ENCODE measurements around the gene MIS12.

Gene MIS12

DNA sequence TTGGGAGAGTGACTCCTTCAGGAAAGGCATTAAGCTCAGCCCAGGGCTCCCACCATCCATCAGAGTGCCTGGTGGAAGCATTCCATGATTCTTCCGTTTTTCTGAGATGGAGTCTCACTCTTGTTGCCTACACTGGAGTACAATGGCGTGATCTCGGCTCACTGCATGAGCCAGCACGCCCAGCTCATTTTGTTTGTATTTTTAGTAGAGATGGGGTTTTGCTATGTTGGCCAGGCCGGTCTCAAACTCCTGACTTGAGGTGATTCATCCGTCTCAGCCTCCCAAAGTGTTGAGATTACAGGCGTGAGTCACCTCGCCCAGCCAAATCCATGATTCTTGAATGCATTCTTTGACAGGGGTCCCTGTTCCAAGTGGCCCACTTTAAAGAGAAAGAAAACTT, 23.1 kb downstream of the MIS12 start:
- Mint-ChIP-seq H3K4me1 (ENCODE audit: low read depth in 2 of 2) (peaks cover 16 to 29% of the 10 kb centered on the region in 2 donors), H3K4me3 (no peak overlapping the region), H3K36me3 (ENCODE audit: insufficient read depth) (peaks cover 23% of the 10 kb centered on the region), H3K27ac (no peak overlapping the region), H3K27me3 (no peaks in the 10 kb centered on the region), H3K9me3 (peaks cover 7% of the 10 kb centered on the region in 2 donors)
- ATAC-seq (replicated peaks) (no peak), DNase-seq (no peak)

DNA sequence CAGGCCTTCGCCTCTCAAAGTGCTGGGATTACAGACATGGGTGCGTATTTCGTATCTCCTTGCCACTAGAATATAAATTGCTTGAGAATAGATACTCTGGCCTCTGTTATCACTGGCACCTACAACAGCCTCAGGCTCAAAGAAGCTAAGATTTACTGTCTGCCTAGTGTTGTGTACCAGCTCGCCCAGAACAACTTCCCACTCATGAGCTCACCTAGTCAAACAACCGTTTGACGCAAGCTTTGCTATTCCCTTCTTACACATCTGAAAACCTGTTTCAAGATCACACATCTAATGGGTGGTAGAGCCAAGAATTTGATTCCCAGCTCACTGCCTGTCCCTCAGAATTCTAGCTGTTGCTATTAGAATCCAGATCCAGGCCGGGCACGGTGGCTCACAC, 24.4 kb downstream of the MIS12 start:
- H3K36me3 Mint-ChIP-seq (ENCODE audit: insufficient read depth), result peaks cover 26% of the 10 kb centered on the region
- ATAC-seq (replicated peaks) (no peak), DNase-seq (no peak)
- peaks cover 18 to 33% of the 10 kb centered on the region in 2 donors for H3K4me1 Mint-ChIP-seq (ENCODE audit: low read depth in 2 of 2)
- no peak overlapping the region for H3K4me3 Mint-ChIP-seq
- peaks cover 7% of the 10 kb centered on the region in 2 donors for H3K9me3 Mint-ChIP-seq
- no peaks in the 10 kb centered on the region for H3K27me3 Mint-ChIP-seq
- H3K27ac Mint-ChIP-seq, result no peak overlapping the region

DNA sequence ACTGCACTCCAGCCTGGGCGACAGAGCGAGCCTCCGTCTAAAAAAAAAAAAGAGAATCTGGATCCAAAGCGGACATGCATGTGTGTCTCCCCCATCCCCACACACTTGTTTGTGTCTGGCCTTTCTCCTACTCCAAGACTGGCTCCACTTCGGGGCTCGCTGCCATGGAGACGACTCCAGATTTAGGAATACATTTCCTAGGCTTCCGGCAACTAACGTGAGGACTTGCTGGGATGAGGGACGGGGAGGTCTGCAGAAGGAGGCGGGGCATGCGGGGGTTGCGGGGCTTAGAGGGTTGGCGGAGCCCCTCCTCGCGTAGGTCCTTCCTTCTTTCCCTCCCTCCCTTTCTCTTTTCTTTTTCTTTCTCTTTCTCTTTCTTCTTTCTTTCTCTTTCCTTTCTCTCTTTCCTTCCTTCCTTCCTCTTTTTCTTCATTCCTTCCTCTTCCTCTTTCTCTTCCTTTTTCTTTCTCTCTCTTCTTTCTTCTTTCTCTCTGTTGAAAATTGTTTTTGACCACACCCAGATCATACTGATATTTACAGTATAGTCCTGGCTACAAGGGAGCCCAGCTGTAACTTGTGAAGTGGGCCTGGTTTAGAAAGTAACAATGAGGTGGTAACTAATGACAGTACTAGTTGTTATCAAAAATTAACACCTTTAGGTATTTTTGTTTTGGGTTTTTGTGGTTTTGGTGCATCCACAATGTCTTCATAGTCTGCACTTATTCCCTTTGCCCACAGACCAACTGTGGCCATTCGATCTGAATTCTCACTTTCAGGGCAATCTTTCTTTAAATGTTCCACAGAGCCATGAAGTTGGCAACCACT, 25.2 kb downstream of the MIS12 start:
- peak overlapping the region; percentile 4 to 72 for H3K4me3 Mint-ChIP-seq
- peaks cover 28% of the 10 kb centered on the region for H3K36me3 Mint-ChIP-seq (ENCODE audit: insufficient read depth)
- peaks cover 7% of the 10 kb centered on the region in 2 donors for H3K9me3 Mint-ChIP-seq
- ATAC-seq (replicated peaks) (peak; percentile 74), DNase-seq (no peak)
- H3K27ac Mint-ChIP-seq, result peak overlapping the region; percentile 38 to 95
- H3K27me3 Mint-ChIP-seq, result no peaks in the 10 kb centered on the region
- H3K4me1 Mint-ChIP-seq (ENCODE audit: low read depth in 2 of 2), result peaks cover 18 to 33% of the 10 kb centered on the region in 2 donors

GRCh38 chr17:5513628-5514027, 27.3 kb downstream of the MIS12 start:
- Mint-ChIP-seq H3K36me3 (ENCODE audit: insufficient read depth) (peaks cover 40% of the 10 kb centered on the region), H3K4me3 (peak overlapping the region; percentile 48 to 72), H3K27ac (peak overlapping the region; percentile 79 to 95), H3K27me3 (no peaks in the 10 kb centered on the region), H3K9me3 (peaks cover 7% of the 10 kb centered on the region in 2 donors), H3K4me1 (ENCODE audit: low read depth in 2 of 2) (peaks cover 18 to 33% of the 10 kb centered on the region in 2 donors)
- ATAC-seq (replicated peaks), result peak; percentile 86
- peak in 1 of 3 experiments; percentile 18 for DNase-seq

GRCh38 chr17:5514976-5515375, 28.6 kb downstream of the MIS12 start:
- DNase-seq, result no peak
- Mint-ChIP-seq H3K27ac (peak overlapping the region in 1 of 2 donors; percentile 62), H3K36me3 (ENCODE audit: insufficient read depth) (peaks cover 43% of the 10 kb centered on the region), H3K4me1 (ENCODE audit: low read depth in 2 of 2) (peaks cover 18 to 33% of the 10 kb centered on the region in 2 donors), H3K27me3 (no peaks in the 10 kb centered on the region), H3K4me3 (no peak overlapping the region), H3K9me3 (peaks cover 7% of the 10 kb centered on the region in 2 donors)
- ATAC-seq (replicated peaks), result no peak

- peaks cover 7% of the 10 kb centered on the region in 2 donors for H3K9me3 Mint-ChIP-seq
- H3K27me3 Mint-ChIP-seq, result no peaks in the 10 kb centered on the region
- H3K36me3 Mint-ChIP-seq (ENCODE audit: insufficient read depth), result peaks cover 40% of the 10 kb centered on the region
- peaks cover 19 to 33% of the 10 kb centered on the region in 2 donors for H3K4me1 Mint-ChIP-seq (ENCODE audit: low read depth in 2 of 2)
- H3K4me3 Mint-ChIP-seq, result no peak overlapping the region
- ATAC-seq (replicated peaks) (no peak), DNase-seq (no peak)
- H3K27ac Mint-ChIP-seq, result peak overlapping the region in 1 of 2 donors; percentile 62
Measured at GRCh38 chr17:5516060-5516792, 29.9 kb downstream of the MIS12 start.

- Mint-ChIP-seq H3K4me1 (ENCODE audit: low read depth in 2 of 2) (peaks cover 4 to 6% of the 10 kb centered on the region in 2 donors), H3K36me3 (ENCODE audit: insufficient read depth) (peaks cover 70% of the 10 kb centered on the region), H3K27me3 (no peaks in the 10 kb centered on the region), H3K4me3 (no peak overlapping the region), H3K9me3 (no peaks in the 10 kb centered on the region), H3K27ac (peak overlapping the region; percentile 35 to 78)
- DNase-seq (no peak), ATAC-seq (replicated peaks) (no peak)
Measured at GRCh38 chr17:5522476-5522875, 36.1 kb downstream of the MIS12 start.

- Mint-ChIP-seq H3K4me3 (no peak overlapping the region), H3K36me3 (ENCODE audit: insufficient read depth) (peaks cover 68% of the 10 kb centered on the region), H3K27me3 (no peaks in the 10 kb centered on the region), H3K9me3 (no peaks in the 10 kb centered on the region), H3K27ac (peak overlapping the region; percentile 35 to 78), H3K4me1 (ENCODE audit: low read depth in 2 of 2) (peaks cover 4 to 6% of the 10 kb centered on the region in 2 donors)
- DNase-seq (no peak), ATAC-seq (replicated peaks) (no peak)
Measured at GRCh38 chr17:5523249-5523648, 36.9 kb downstream of the MIS12 start.

- H3K36me3 Mint-ChIP-seq (ENCODE audit: insufficient read depth), result peaks cover 78% of the 10 kb centered on the region
- H3K9me3 Mint-ChIP-seq, result no peaks in the 10 kb centered on the region
- DNase-seq, result no peak
- H3K27me3 Mint-ChIP-seq, result no peaks in the 10 kb centered on the region
- peaks cover 3 to 6% of the 10 kb centered on the region in 2 donors for H3K4me1 Mint-ChIP-seq (ENCODE audit: low read depth in 2 of 2)
- ATAC-seq (replicated peaks), result no peak
- no peak overlapping the region for H3K4me3 Mint-ChIP-seq
- H3K27ac Mint-ChIP-seq, result peak overlapping the region in 1 of 2 donors; percentile 75
Measured at GRCh38 chr17:5526821-5527598, 40.6 kb downstream of the MIS12 start.

GRCh38 chr17:5527601-5528250, 41.4 kb downstream of the MIS12 start:
- no peak overlapping the region for H3K4me3 Mint-ChIP-seq
- H3K27me3 Mint-ChIP-seq, result no peaks in the 10 kb centered on the region
- peaks cover 79% of the 10 kb centered on the region for H3K36me3 Mint-ChIP-seq (ENCODE audit: insufficient read depth)
- H3K4me1 Mint-ChIP-seq (ENCODE audit: low read depth in 2 of 2), result peaks cover 2 to 5% of the 10 kb centered on the region in 2 donors
- peak overlapping the region in 1 of 2 donors; percentile 29 for H3K27ac Mint-ChIP-seq
- no peak for ATAC-seq (replicated peaks)
- DNase-seq, result no peak
- H3K9me3 Mint-ChIP-seq, result no peaks in the 10 kb centered on the region

DNA sequence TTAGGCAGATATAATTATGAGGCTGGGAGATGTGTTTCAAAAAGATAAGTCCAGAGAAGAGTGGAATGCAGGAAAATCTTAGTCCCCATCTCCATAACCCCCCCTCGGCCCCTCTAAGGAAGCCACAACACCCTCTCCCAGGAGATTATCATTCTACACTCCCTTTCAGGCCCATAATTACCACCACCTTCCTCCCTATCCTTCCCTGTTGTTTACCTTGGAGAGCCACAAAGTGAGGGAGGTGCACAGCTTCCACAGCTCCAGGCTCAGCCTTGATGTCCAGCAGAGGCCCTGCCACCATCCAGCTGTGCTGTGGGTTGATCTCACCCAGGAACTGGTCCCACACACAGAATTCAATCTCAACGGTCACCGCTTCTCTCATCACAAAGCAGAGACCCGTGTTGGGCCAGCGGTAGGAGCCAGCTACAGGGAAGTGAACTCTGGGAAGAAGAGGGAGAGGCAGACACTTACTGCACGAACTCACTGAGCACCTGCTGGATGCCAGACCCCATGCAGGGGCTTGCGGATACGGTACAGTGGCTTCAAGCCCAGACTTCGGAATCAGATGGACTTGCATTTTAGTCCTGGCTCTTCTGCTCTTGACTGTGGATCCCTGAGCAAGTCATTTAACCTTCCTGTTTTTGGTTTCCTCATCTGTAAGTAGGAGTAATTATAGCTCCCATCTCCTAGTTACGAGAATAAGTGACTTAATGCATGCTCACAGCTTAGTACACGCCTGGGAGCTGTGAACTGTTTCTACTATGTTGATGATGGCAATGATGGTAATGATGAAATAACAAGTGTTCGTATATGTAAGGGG, 44.1 kb downstream of the MIS12 start:
- Mint-ChIP-seq H3K36me3 (ENCODE audit: insufficient read depth) (peaks cover 83% of the 10 kb centered on the region), H3K4me1 (ENCODE audit: low read depth in 2 of 2) (no peaks in the 10 kb centered on the region), H3K27ac (peak overlapping the region in 1 of 2 donors; percentile 82), H3K9me3 (no peaks in the 10 kb centered on the region), H3K27me3 (no peaks in the 10 kb centered on the region), H3K4me3 (no peak overlapping the region)
- ATAC-seq (replicated peaks), result no peak
- DNase-seq, result no peak

DNA sequence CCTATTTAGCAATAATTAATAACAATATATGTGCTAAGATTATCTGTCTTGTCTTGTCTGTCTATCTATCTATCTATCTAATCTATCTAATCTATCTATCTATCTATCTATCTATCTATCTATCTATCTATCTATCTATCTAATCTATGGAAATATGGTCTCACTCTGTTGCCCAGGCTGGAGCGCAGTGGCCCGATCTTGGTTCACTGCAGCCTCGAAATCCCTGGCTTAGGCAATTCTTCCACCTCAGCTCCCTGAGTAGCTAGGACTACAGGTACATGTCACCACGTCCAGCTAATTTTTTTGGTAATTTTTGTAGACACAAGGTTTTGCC, 44.7 kb downstream of the MIS12 start:
- DNase-seq (no peak), ATAC-seq (replicated peaks) (no peak)
- Mint-ChIP-seq H3K36me3 (ENCODE audit: insufficient read depth) (peaks cover 84% of the 10 kb centered on the region), H3K4me1 (ENCODE audit: low read depth in 2 of 2) (no peaks in the 10 kb centered on the region), H3K27me3 (no peaks in the 10 kb centered on the region), H3K27ac (peak overlapping the region in 1 of 2 donors; percentile 82), H3K9me3 (no peaks in the 10 kb centered on the region), H3K4me3 (no peak overlapping the region)

Data from effector memory CD8-positive, alpha-beta T cell (primary cell).